AG10803 (cell line): ENCODE measurements around the gene NDRG4.

Experiments used
- DNase-seq: peaks from one replicate; pipeline ENCODE4 v3.0.0; 2010; ENCODE audit warnings: low read depth
- H3K4me3 ChIP-seq: 2 replicates; pipeline ENCODE4 v1.5.1; 2011; ENCODE audit warnings: mild to moderate bottlenecking, low read length, control low read depth
- CTCF ChIP-seq: conservative IDR thresholded peaks from 2 replicates; pipeline ENCODE4 v1.5.1; 2011; ENCODE audit warnings: mild to moderate bottlenecking, low read length, control low read depth, inconsistent platforms

Gene NDRG4

DNA sequence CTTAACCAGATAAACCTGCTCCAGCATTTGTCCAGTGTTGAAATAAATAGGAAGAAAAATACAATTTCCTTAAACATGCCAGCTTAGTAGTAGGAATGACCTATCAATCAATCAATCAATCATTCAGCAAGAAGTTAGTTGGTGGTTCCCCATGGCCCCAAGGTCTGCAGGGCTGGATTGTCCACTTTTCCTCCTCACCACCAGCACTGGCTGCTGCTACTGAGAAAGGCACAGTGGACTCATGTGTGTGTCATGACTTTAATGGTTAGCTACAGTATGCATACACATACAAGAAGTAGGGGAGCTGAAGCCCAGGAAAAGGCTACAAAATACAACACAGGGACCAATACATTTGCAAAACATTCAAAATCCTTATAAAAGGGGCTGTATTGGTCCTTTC lies 19.8 kb downstream of the NDRG4 start:
- no peak overlapping the region for H3K4me3 ChIP-seq
- no peak for TF ChIP-seq CTCF
- DNase-seq: no peak

DNA sequence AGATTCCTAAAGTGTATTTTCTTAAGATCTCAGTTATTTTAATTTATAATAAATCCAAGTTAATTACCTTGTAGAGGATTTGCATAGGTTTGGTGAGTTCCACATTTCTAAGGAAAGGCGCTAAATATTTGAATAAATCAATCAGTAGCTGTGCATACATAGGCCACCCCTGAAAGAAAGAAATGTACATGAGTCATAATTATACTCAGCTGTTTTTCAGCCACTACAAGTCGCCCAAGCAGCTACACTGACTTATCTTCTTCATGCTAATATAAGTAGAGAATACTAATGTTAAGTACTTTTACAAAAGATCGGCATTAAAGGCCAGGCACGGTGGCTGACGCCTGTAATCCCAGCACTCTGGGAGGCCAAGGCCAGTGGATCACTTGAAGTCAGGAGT lies 30.2 kb downstream of the NDRG4 start:
- no peak overlapping the region for H3K4me3 ChIP-seq
- TF ChIP-seq CTCF: no peak
- DNase-seq: peak; percentile 18

- no peak for TF ChIP-seq CTCF
- no peak for DNase-seq
- no peak overlapping the region for H3K4me3 ChIP-seq
Observed at GRCh38 chr16:58532414-58532813, 32.5 kb downstream of the NDRG4 start.

GRCh38 chr16:58533751-58534470 lies 34.0 kb downstream of the NDRG4 start:
- DNase-seq: no peak
- no peak overlapping the region for H3K4me3 ChIP-seq
- no peak for TF ChIP-seq CTCF

GRCh38 chr16:58535100-58535499 lies 35.2 kb downstream of the NDRG4 start:
- H3K4me3 ChIP-seq: no peak overlapping the region
- DNase-seq: no peak
- no peak for TF ChIP-seq CTCF

DNA sequence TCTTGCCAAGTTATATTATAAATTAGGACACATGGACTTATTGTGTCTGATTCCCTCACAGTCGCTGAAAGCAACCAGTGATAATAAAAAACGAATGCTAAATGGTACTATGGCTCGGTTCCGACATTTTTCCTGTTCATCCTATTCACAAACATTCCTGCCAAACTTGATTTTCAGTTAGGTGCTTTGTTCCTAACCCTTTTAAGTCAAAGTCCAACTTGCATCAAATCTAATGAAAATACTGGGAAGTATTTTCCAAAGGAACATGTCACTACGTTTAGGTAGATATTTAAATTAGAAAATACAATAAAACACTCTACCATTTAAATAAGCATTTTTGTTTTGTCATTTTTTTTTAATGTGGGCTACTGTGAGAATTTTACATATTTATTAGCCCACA lies 36.3 kb downstream of the NDRG4 start:
- DNase-seq: no peak
- TF ChIP-seq CTCF: no peak
- H3K4me3 ChIP-seq: no peak overlapping the region

DNA sequence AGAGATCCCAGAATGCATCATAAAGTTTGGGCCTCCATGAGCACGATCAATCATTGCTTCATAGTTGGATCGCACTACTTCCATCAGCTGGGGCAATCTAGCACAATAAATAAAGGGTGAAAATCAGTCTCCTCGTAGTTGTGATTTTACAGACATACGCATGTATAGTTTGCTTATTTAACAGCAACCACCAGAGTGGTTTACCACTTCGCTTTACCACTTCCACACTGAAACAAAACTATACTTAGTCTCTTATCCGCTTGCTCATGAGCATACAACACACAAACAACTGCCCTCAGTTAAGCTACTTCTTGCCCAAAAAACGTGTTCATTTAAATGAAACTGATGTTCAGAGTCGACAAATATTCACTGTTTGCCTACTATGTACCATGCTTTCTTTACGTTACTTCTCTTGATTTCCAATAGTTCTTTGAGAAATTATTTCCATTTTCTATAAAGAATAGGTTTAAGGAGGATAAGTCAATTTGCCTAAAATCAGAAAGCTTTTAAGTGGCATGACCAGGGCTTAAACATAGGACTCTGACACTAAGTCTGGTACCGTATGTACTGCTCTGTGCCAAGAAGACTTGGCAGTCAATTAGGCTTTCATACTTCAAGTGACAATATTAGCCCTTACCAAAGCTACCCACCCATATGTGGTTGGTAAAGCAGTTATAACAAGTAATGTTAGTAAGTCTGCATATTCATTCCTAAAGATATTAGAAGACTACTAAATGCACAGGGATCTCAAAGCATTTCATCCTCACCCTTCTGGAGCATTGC lies 37.4 kb downstream of the NDRG4 start:
- H3K4me3 ChIP-seq: no peak overlapping the region
- no peak for DNase-seq
- no peak for TF ChIP-seq CTCF
